Naive B cell (primary cell): ENCODE data around the gene SYT14. TPM values are rescaled to one million over a fixed set of nuclear protein-coding genes. Genes with fewer than 3 reads are reported as not detected.

ENCODE experiments used
- ATAC-seq, 2 donors: fragments of 150-1000 bp; cut with Tn5 transposase; 2 replicates each; pipeline ENCODE4 v1.10.0; 2021; ENCODE audit warnings: low read depth in 2 of 2, mild to moderate bottlenecking in 2 of 2, moderate library complexity in 2 of 2
- DNase-seq: peaks from one replicate; pipeline ENCODE4 v3.0.0; 2022
- H3K27ac Mint-ChIP-seq, 6 donors: one replicate each; pipeline ENCODE4 v1.8.0; 2020 to 2022; ENCODE audit warnings: mild to moderate bottlenecking in 6 of 6, mixed read lengths in 6 of 6, moderate library complexity in 5 of 6, inconsistent platforms in 2 of 6
- H3K27me3 Mint-ChIP-seq, 3 donors: one replicate each; pipeline ENCODE4 v1.8.0; 2021 to 2022; ENCODE audit warnings: mixed read lengths in 3 of 3, mild to moderate bottlenecking in 1 of 3
- H3K36me3 Mint-ChIP-seq, 2 donors: one replicate each; pipeline ENCODE4 v1.8.0; 2020 to 2022; ENCODE audit warnings: mixed read lengths in 2 of 2, inconsistent platforms in 1 of 2, mild to moderate bottlenecking in 1 of 2
- H3K4me1 Mint-ChIP-seq, 3 donors: one replicate each; pipeline ENCODE4 v1.8.0; 2020 to 2022; ENCODE audit warnings: mixed read lengths in 3 of 3, inconsistent platforms in 1 of 3, mild to moderate bottlenecking in 1 of 3, moderate library complexity in 1 of 3
- H3K4me3 Mint-ChIP-seq, 8 donors: one replicate each; pipeline ENCODE4 v1.8.0; 2020 to 2022; ENCODE audit warnings: mild to moderate bottlenecking in 8 of 8, mixed read lengths in 8 of 8, moderate library complexity in 8 of 8, inconsistent platforms in 2 of 8
- H3K9me3 Mint-ChIP-seq, 7 donors: one replicate each; pipeline ENCODE4 v1.8.0; 2020 to 2022; ENCODE audit warnings: mixed read lengths in 7 of 7, mild to moderate bottlenecking in 5 of 7, inconsistent platforms in 2 of 7, moderate library complexity in 1 of 7
- polyA plus RNA-seq, 6 donors: library from polyadenylated mRNA; unstranded; fragments of 300-500 nt; fragmentation: Illumina TruSeq; gene quantifications; one replicate each; pipeline ENCODE4 v1.2.3, GENCODE V29; 2021; ENCODE audit warnings: low read depth in 6 of 6

Gene SYT14
- polyA plus RNA-seq, 6 donors from 2014 or later: not detected

DNA sequence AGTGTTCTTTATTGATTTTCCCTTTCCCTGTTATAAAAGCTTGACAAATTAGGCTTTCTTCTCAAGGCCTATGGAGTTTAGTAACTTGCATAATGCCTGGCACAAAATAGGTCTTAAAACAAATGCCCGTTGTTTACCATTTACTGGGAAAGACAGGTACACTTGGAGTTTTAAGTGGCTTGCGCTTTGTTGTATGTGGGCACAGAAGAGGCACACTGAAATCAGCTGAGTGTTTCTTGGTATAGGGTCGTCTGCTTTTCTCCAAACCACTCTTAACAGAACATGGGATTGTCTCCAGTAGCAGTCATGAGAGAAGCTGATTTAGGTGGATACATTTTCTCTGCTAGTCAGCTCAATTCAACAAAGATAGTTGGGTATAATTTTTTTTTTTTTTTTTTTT, 132.5 kb downstream of the SYT14 start:
- no peak overlapping the region for H3K4me3 Mint-ChIP-seq
- ATAC-seq: no peak
- H3K9me3 Mint-ChIP-seq: peaks cover 0 to 14% (median 3%) of the 10 kb centered on the region in 7 donors
- no peaks in the 10 kb centered on the region for H3K4me1 Mint-ChIP-seq
- peaks cover 4 to 9% (median 5%) of the 10 kb centered on the region in 3 donors for H3K27me3 Mint-ChIP-seq
- H3K27ac Mint-ChIP-seq: no peak overlapping the region
- no peaks in the 10 kb centered on the region for H3K36me3 Mint-ChIP-seq
- no peak for DNase-seq

DNA sequence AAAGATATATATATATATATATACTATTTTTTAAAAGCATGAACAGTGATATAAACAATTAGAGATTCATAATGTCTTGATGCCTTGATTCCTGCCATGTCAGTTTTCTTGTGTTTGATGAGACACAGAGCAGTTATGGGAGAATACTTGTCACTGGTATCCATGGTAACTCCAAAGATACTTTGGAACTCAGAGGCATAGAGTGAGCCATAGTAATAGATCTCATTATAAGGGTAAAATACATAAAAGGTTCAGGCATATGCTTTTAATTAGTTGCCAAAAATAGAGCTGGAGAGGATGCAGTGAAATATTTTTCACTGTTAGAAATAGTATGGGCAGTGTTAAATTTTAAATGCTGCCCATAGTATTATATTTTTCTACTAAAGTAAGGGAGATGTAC, 134.1 kb downstream of the SYT14 start:
- peaks cover 9 to 10% (median 10%) of the 10 kb centered on the region in 3 donors for H3K27me3 Mint-ChIP-seq
- DNase-seq (no peak), ATAC-seq (no peak)
- H3K36me3 Mint-ChIP-seq: no peaks in the 10 kb centered on the region
- H3K4me3 Mint-ChIP-seq: no peak overlapping the region
- H3K9me3 Mint-ChIP-seq: peaks cover 0 to 6% (median 0%) of the 10 kb centered on the region in 7 donors
- no peak overlapping the region for H3K27ac Mint-ChIP-seq
- H3K4me1 Mint-ChIP-seq: no peaks in the 10 kb centered on the region

DNA sequence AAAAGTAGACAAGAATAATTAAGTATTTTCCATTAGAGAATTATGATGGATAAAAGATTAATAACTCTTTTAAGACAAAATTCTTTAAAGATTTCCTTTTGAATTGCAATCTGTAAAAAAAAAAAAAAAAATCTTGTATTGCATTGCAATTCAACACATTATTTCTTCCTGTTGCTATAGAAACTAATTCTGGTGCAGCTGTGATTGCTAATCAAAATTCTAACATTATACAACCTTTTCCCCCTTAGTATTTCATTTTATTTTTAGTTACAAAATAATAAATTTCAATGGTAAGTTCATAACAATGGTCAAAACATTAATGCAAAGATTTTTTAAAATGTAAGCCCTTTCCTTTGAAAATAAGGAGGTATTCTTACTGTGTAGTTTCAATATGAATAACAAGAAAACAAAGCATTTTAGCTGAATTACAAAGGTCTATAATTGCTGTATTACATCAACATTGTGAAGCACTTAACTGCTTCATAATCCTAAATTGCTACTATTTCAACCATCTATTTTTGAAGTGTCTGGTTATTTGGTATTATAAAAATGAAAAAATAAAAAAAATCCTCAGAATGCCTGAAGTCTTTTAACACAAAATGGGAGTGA, 135.0 kb downstream of the SYT14 start:
- no peaks in the 10 kb centered on the region for H3K9me3 Mint-ChIP-seq
- no peaks in the 10 kb centered on the region for H3K36me3 Mint-ChIP-seq
- H3K4me1 Mint-ChIP-seq: no peaks in the 10 kb centered on the region
- H3K27ac Mint-ChIP-seq: no peak overlapping the region
- H3K4me3 Mint-ChIP-seq: no peak overlapping the region
- DNase-seq (no peak), ATAC-seq (no peak)
- H3K27me3 Mint-ChIP-seq: peaks cover 9 to 10% (median 10%) of the 10 kb centered on the region in 3 donors

DNA sequence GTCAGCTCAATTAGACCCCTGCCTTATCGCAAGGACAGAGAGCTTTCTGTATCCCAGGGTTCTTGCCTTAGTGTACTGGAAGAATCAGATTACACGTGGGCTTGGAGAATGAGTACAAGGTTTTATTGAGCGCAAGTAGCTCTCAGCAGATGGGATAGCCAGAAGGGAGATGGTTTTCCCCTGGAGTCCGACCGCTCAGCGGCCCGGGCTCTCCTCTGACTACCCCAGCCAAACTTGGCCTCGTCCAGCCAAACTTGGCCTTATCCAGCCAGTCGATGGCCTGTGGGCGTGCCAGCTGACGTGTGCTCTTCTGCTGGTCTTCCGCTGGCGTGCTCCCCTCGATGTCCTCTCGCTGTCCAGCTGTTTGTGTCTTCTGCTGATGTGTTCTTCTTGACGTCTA, 136.9 kb downstream of the SYT14 start:
- Mint-ChIP-seq H3K4me1 (no peaks in the 10 kb centered on the region), H3K36me3 (no peaks in the 10 kb centered on the region), H3K9me3 (no peaks in the 10 kb centered on the region), H3K4me3 (no peak overlapping the region), H3K27ac (no peak overlapping the region), H3K27me3 (peaks cover 5 to 10% (median 6%) of the 10 kb centered on the region in 3 donors)
- DNase-seq (no peak), ATAC-seq (no peak)

DNA sequence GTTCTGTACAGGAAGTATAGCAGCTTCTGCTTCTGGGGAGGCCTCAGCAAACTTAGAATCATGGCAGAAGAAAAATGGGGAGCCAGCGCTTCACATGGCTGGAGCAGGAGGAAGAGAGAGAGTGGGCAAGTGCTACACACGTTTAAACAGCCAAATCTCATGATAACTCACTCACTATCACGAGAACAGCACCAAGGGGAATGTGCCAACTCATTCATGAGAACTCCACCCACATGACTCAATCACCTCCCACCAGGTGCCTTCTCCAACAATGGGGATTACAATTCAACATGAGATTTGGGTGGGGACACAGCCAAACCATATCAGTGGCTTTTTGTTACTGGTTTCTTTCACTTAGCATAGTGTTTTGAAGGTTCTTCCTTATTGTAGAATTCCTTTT, 138.6 kb downstream of the SYT14 start:
- no peaks in the 10 kb centered on the region for H3K36me3 Mint-ChIP-seq
- H3K4me3 Mint-ChIP-seq: no peak overlapping the region
- H3K27ac Mint-ChIP-seq: no peak overlapping the region
- DNase-seq (no peak), ATAC-seq (no peak)
- no peaks in the 10 kb centered on the region for H3K9me3 Mint-ChIP-seq
- H3K4me1 Mint-ChIP-seq: no peaks in the 10 kb centered on the region
- H3K27me3 Mint-ChIP-seq: peaks cover 0 to 5% (median 5%) of the 10 kb centered on the region in 3 donors

DNA sequence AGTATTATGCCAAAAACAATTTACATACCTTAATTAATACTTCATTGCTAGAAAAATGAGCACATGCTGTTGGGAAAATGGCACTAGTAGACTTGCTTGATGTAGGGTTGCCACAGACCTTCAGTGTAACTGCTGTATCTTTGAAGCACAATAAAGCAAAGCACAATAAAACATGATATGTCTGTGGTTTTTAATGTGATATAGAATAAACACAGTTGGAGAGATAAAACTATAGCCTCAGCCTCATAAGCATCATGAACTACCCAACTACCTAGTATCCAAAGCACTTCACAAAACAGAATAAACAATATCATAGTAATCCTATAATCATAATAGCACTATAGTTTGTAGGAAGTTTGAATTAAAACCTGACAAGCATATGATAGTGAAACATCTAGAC, 143.5 kb downstream of the SYT14 start:
- no peak for DNase-seq
- Mint-ChIP-seq H3K9me3 (no peaks in the 10 kb centered on the region), H3K27me3 (peaks cover 0 to 2% (median 0%) of the 10 kb centered on the region in 3 donors), H3K4me3 (no peak overlapping the region), H3K4me1 (no peaks in the 10 kb centered on the region), H3K36me3 (no peaks in the 10 kb centered on the region), H3K27ac (no peak overlapping the region)
- no peak for ATAC-seq

DNA sequence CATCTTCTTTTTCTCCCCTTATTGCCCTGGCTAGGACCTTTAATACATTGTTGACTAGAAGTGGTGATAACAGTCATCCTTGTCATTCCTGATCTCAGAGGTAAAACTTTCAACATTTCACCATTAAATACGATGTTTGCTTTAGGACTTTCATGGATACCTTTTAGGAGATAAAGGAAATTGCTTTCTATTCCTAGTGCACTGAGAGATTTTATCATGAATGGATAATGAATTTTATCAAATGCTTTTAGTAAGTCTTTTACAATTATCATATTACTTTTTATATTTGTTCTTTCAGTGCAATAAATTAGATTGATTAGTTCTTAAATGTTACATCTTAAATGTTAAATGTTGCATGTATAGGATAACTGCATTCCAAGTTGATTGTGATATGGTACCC, 147.3 kb downstream of the SYT14 start:
- Mint-ChIP-seq H3K4me1 (no peaks in the 10 kb centered on the region), H3K36me3 (no peaks in the 10 kb centered on the region), H3K4me3 (no peak overlapping the region), H3K9me3 (peaks cover 0 to 20% (median 6%) of the 10 kb centered on the region in 7 donors), H3K27ac (no peak overlapping the region), H3K27me3 (peaks cover 0 to 14% (median 6%) of the 10 kb centered on the region in 3 donors)
- DNase-seq (no peak), ATAC-seq (no peak)

DNA sequence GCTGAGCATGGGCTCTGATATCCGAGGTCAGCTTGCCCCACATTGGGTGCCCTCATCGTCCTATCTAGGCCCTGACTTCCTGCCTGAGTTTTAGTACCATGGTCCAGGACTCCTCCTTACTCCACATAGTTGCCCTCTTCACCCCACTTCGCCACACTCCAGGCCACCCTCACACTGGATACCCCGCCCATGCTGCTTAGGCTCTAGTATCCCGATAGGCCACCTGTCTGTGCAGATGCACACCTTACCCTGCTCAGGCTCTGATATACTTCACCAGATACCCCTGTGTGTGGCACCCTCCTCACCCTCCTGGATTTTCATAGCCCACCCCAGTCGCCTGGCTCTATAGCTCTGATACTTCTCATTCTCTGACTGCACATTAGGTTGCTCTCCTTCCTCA, 149.0 kb downstream of the SYT14 start:
- H3K4me1 Mint-ChIP-seq: no peaks in the 10 kb centered on the region
- no peak overlapping the region for H3K27ac Mint-ChIP-seq
- DNase-seq (no peak), ATAC-seq (no peak)
- H3K36me3 Mint-ChIP-seq: no peaks in the 10 kb centered on the region
- H3K4me3 Mint-ChIP-seq: no peak overlapping the region
- H3K9me3 Mint-ChIP-seq: peaks cover 0 to 20% (median 6%) of the 10 kb centered on the region in 7 donors
- peaks cover 0 to 14% (median 6%) of the 10 kb centered on the region in 3 donors for H3K27me3 Mint-ChIP-seq

DNA sequence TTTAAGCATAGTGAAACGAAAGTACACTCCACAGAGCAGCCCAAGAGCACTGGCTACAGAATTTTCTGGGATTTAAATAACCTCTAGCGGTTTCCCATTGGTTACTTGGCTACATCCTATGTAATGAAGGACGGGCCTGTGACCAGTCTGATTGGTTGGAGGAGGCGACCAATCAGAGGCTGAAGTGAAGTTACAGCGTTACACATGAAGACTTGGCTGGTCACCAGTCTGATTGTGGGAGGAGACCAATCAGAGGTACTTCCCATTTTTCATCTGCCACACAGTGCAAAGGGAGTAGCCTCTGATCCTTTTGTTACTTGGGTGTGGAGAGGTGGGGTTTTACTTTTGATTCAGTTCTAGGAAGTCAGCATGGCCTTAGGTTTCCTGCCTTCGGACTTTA, 151.8 kb downstream of the SYT14 start:
- Mint-ChIP-seq H3K27me3 (peaks cover 6 to 14% (median 8%) of the 10 kb centered on the region in 3 donors), H3K36me3 (no peaks in the 10 kb centered on the region), H3K27ac (no peak overlapping the region), H3K9me3 (peaks cover 0 to 20% (median 6%) of the 10 kb centered on the region in 7 donors), H3K4me1 (no peaks in the 10 kb centered on the region), H3K4me3 (no peak overlapping the region)
- DNase-seq (no peak), ATAC-seq (no peak)

DNA sequence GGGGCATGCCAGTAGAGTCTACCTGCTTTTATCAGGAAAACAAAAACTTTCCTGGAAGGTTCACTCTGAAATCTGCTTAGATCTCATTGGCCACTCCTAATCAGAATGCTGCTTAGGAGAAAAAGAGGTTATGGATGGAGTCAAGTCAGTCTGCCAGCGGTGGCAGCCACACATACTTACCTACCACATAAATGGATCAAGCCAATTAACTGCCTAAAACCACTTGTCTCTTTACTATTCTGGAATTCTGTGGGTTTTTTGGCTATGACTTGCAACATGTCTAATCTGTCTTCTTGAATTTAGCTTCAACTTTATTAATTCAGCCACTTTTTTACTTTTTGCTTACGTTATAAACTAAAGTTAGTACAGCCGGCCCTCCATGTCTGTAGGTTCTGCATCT, 154.3 kb downstream of the SYT14 start:
- ATAC-seq (no peak), DNase-seq (no peak)
- no peak overlapping the region for H3K27ac Mint-ChIP-seq
- H3K4me1 Mint-ChIP-seq: no peaks in the 10 kb centered on the region
- no peaks in the 10 kb centered on the region for H3K36me3 Mint-ChIP-seq
- H3K27me3 Mint-ChIP-seq: peaks cover 5 to 13% (median 8%) of the 10 kb centered on the region in 3 donors
- H3K9me3 Mint-ChIP-seq: peaks cover 0 to 20% (median 6%) of the 10 kb centered on the region in 7 donors
- H3K4me3 Mint-ChIP-seq: no peak overlapping the region

DNA sequence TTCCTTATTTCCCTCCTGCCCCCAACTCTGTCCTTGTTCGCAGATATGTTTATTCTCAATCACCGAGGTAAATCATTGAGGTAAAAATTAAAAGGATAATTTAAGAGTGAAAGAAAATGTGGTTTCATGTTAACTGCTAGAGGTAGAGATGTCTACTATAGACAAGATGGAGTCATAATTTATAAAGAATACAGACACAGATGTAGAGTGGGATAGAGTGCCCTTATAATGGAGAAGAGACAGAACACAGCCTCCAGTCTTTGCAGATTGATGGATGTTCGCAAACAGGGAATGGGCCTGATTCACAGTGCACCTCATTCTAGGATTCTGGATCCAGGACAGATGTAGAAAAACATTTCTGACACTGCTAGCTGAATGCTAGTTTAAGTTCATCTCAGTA, 155.4 kb downstream of the SYT14 start:
- Mint-ChIP-seq H3K27me3 (peaks cover 2 to 12% (median 4%) of the 10 kb centered on the region in 3 donors), H3K36me3 (no peaks in the 10 kb centered on the region), H3K4me1 (no peaks in the 10 kb centered on the region), H3K4me3 (no peak overlapping the region), H3K27ac (no peak overlapping the region), H3K9me3 (peaks cover 0 to 22% (median 3%) of the 10 kb centered on the region in 7 donors)
- DNase-seq: no peak
- ATAC-seq: no peak

DNA sequence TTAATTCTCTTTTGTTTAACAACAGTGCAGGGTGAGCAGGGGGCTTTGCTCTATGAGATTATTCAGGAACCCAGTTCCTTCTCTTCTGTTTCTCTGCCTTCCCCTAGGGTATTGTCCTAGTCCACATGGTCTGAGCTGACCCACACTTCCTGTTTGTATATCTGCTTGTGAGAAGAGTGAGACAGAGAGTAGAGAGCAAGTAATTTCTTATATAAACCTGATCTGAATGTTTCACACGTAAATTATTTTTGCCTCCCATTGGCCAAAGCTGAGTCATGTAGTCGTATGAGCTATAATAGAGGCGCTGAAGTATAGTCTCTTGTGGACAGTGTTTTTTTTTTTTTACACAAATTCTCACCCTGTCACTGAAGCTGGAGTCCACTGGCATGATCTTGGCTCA, 160.3 kb downstream of the SYT14 start:
- DNase-seq (no peak), ATAC-seq (no peak)
- Mint-ChIP-seq H3K27ac (no peak overlapping the region), H3K27me3 (peaks cover 0 to 8% (median 7%) of the 10 kb centered on the region in 3 donors), H3K4me3 (no peak overlapping the region), H3K4me1 (no peaks in the 10 kb centered on the region), H3K9me3 (peaks cover 0 to 3% (median 0%) of the 10 kb centered on the region in 7 donors), H3K36me3 (no peaks in the 10 kb centered on the region)

DNA sequence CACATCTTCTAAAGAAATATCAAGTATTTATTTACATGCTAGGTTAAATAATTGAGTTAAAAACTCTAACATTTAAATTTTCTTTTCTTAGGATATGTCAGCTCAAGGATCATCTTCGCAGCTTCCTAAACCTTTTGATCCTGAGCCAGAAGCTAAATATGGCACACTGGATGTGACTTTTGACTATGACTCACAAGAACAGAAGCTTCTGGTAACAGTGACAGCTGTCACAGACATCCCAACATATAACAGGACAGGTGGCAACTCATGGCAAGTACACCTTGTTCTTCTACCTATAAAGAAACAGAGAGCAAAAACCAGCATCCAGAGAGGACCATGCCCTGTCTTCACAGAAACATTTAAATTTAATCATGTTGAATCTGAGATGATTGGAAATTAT, 161.9 kb downstream of the SYT14 start:
- Mint-ChIP-seq H3K27me3 (peaks cover 0 to 11% (median 7%) of the 10 kb centered on the region in 3 donors), H3K36me3 (no peaks in the 10 kb centered on the region), H3K27ac (no peak overlapping the region), H3K4me1 (no peaks in the 10 kb centered on the region), H3K9me3 (peaks cover 0 to 3% (median 0%) of the 10 kb centered on the region in 7 donors), H3K4me3 (no peak overlapping the region)
- ATAC-seq: no peak
- no peak for DNase-seq

DNA sequence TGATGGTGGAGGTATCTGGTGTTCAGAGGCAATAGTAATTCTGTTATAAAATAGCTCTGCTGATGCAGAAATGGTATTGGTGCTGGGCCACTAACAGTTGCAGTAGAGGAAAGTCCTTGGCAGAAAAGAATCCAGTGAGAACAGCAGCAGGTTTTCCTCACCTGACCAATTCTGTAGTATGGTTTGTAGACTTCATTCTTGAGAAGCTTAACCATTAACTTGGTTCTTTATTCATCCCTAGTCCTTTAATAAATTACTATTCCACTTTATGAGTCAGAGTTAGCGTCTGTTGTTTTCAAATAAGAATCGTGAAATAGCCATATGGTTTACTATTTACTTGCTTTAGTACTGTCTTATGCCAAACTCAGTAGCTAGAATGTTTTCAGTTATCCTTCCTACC, 166.1 kb downstream of the SYT14 start:
- Mint-ChIP-seq H3K27ac (no peak overlapping the region), H3K36me3 (peaks cover 0 to 8% of the 10 kb centered on the region in 2 donors), H3K9me3 (peaks cover 0 to 11% (median 5%) of the 10 kb centered on the region in 7 donors), H3K4me1 (no peaks in the 10 kb centered on the region), H3K4me3 (no peak overlapping the region), H3K27me3 (peaks cover 0 to 24% (median 0%) of the 10 kb centered on the region in 3 donors)
- DNase-seq (no peak), ATAC-seq (no peak)
